GM11168 (cell line): Measurements from ENCODE around the gene OOSP4B.
"Not testable (repeated sequence)": the region's sequence is repeated elsewhere in the genome, so short reads cannot be mapped to it uniquely, and the experiment has no call there.

Experiments
- in situ Hi-C: fragments of 300-500 bp; cut with MboI; formaldehyde crosslinking; loops from one replicate; pipeline ENCODE4 v1.12.0; 2022; ENCODE audit warnings: low sequenced_read_pairs; ENCODE audit not compliant: unreplicated experiment

The OOSP4B gene

DNA sequence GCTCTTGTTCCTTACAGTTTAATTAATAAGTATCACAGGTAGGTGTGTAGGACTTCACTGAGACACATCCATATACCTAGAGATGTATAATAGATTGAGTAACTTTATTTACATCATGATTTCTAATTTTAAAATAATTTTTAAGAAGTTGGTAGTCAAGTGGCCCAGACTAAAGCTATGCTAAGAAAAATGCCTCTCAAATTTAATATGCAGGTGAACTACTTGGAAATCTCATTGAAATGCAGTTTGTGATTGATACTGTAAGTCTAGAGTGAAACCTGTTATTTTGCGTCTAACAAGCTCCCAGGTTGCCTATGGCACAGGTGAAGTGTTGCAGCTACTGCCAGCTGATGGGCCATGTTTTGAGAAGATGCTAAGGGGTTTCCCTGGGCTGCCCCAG lies at the start of gene OOSP4B:
Gene OOSP4B (plus strand): TSS at position 301 of the 400 bp plus-strand sequence.
- in situ Hi-C loops, result no loop called here

DNA sequence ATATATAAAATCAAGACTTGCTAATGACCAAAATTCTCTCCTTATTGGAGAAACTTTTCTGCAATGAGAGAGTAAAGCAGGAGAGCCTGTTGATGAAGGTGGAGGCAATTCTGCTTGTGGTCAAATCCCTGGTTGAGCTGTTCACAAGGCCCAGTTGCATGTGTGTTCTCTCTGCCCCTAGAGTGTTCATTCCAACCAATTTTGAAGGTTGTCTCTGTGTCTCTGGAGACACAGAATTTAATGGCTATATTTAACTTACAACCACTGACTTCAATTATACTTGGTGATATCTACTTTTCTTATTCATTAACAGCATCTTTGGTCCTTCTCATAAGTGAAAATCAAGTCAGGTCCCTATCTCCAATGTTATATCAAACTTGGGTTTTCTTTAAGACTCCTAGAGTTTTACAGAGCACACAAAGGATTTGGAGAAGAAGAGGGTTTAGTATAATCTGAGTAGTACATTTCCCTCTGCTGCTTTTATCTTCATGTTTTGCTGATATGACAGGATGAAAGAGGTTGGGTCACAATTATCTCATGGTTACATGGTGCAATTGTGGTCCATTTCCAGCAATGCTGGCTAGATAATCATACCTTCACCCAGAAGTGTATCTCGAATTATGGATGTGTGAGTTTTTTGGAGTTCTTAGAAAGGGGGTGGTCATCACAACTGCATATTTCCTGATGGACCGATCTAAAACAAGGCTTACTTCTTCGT lies 49.1 kb upstream of the OOSP4B start:
- in situ Hi-C loops, result no loop called here

DNA sequence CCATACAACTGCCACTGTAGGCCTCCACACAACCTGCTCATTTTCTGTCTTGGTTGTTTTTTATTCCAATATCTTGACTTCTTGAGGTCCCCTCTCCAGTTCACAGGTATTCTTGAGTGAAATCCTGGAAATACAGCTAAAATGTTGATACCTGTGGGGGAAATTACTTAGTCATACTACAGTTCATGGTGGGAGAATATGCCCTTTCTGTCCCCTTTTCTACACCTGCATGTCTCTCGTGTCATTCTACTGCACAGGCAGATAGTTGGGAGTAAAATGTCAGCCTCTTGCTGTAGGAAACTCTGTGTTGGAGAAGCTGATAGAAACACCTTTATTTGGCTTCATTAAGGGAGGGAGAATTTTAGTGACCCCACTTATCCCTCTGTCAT lies 48.6 kb upstream of the OOSP4B start:
- in situ Hi-C loops, result no loop called here

DNA sequence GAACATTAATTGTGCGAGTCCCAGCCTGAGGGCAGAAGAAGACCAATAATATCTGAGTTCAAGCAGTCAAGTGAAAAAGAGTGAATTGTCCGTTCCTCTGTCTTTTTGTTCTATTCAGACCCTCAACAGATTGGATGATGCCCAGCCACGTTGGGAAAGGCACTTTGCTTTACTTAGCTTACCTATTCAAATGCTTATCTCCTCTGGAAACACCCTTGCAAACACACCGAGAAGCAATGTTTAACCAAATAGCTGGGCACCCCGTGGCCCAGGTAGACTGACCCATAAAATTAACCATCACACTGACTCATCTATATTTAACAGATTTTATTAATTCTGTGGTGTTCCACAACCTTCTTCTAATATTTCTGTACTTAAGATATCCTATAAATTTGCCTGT lies 43.9 kb upstream of the OOSP4B start:
- in situ Hi-C loops, result no loop called here

DNA sequence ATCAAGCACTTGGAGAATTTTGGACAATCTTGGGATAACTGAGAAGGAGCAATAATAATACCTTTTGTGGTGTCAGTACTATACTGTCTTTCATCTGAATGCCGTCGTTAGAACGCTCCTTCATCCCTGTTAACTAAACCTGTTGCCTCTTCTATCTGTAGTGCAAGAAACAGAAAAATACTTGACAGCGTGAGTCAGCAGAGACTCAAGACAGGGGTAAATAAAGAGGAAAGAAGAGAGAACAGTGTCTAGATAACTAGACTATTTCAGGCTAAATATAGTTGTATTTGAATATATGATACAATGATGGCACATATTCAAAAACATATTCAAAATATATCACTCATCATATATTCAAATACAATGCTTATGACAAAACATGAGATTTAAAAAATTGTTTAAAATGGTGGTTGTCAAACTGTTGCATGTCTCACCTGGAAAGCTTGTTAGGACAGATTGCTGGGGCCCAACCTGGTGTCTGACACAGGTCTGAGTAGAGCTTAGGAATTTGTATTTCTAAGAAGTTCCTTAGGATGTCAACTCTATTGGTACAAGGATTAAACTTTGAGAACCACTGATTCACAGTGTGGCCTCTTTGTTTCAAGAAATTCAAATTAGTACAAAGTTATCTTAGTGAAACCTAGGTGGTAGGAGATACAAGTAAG lies 35.7 kb upstream of the OOSP4B start:
- in situ Hi-C loops, result no loop called here

DNA sequence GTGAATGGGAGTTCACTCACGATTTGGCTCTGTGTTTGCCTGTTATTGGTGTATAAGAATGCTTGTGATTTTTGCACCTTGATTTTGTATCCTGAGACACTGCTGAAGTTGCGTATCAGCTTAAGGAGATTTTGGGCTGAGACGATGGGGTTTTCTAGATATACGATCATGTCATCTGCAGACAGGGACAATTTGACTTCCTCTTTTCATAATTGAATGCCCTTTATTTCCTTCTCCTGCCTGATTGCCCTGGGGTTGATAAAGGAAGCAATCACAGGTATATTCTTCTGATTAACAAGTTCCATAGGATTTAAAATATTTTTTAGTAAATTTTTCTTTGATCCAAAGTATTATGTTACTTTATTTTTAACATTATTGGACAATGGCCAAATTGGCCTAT lies 34.9 kb upstream of the OOSP4B start:
- in situ Hi-C loops, result not testable (repeated sequence)

DNA sequence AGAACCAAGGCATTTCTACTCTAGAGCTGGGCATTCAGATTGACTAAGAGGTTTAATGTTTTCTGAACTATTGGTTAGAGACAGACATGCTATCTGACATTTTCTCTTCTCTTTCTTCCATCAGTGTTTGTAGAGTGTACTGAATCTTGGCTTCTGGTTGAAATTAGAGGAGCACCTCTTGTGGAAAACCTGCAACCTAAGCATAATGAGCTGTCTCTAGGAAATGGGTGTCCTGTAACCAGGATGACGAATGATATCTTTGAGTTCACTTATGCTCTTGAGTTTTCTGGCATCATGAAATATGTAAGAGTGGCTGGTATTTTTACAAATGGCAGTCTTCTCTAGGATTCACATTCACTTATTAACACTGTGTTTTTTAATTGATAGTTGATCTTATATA lies 33.8 kb upstream of the OOSP4B start:
- in situ Hi-C loops, result no loop called here

DNA sequence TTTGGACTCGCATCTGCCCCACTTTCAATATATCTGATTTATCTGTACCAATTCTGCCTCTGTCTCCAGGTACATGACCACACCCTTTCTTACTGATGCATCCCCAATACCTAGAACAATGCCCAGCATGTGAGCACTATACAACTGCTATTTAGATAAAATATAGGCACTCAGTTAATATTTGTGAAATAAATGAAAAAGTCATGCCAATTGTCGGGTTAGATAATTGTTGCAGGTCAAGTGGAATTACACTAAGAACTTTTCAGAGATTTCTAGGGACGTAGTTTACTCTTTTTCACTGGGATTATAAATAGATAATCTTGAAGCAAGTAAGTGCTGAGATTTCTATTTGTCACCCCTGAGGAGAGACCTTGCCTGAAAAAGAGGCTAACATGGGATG lies 32.6 kb upstream of the OOSP4B start:
- in situ Hi-C loops, result no loop called here

DNA sequence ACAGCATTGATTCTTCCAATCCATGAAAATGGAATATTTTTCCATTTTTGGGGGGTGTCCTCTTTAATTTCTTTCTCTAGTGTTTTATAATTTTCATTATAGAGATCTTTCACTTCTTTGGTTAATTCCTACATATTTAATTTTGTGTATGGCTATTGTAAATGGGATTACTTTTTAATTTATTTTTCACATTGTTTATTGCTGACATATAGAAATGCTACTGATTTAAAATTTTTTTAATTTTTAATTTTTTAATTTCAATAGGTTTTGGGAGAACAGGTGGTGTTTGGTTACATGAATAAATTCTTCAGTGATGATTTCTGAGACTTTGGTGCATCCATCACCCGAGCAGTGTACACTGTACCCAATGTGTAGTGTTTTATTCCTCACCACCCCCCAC lies 26.6 kb upstream of the OOSP4B start:
- in situ Hi-C loops, result no loop called here

DNA sequence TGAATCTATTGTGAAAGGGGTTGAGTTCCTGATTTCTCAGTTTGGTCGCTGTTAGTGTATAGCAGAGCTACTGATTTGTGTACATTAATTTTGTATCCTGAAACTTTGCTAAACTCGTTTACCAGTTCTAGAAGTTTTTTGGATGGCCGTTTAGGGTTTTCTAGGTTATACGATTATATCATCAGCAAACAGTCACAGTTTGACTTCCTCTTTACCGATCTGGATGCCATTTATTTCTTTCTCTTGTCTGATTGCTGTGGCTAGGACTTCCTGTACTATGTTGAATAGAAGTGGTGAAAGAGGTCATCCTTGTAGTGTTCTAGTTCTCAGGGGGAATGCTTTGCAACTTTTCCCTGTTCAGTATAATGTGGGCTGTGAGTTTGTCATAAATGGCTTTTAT lies 24.6 kb upstream of the OOSP4B start:
- in situ Hi-C loops, result no loop called here

DNA sequence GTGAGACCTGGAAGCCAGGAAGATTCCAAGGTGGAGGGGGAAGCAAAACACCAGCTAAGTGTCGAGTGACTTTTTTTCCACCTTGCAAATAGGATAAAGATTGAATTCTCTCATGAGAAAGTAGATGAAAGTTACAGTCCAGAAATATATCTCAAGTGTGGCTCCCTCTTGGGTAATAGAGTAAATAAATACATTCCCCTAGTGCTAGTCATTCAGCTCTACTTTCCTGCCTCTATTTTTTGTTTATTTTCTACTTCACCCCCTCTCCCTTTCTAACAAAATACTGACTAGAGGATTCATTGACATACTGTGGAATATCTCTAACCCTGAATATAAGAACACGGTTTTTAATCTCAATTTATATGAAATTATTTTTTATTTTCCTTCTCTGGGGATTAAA lies 19.2 kb upstream of the OOSP4B start:
- in situ Hi-C loops, result no loop called here

DNA sequence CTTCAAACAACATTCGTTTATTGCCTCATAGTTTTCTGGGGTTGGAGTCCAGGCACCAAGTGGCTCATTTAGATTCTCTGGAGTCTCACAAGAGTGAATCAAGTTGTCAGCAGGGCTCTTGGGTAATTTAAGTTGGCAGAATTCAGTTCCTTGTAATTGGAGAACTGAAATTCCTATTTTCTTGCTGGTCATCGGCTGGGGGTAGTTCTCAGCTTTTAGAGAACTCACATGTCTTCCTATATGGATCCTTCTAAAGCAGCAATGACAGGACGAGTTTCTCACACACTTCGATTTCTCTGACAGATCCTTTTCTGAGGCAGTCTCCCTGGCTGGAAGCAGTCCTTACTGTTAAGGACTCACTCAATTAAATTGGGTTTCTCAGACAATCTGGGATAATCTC lies 17.3 kb upstream of the OOSP4B start:
- in situ Hi-C loops, result no loop called here

DNA sequence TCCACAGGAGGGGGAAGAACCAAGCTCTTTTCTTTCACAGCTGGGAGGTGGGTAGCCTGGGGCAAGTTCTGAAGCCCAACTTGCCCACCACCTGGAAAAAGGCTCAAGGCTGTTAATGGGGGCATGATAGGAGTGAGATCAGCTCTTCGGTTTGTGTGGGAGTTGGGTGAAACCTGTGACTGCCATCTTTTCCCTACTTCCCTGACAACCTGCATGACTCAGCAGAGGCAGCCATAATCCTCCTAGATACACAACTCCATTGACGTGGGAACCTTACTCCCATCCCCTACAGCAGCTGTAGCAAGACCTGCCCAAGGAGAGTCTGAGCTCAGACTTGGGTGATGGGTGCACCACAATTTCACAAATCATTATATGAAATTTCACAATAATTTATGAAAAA lies 13.3 kb upstream of the OOSP4B start:
- in situ Hi-C loops, result no loop called here

DNA sequence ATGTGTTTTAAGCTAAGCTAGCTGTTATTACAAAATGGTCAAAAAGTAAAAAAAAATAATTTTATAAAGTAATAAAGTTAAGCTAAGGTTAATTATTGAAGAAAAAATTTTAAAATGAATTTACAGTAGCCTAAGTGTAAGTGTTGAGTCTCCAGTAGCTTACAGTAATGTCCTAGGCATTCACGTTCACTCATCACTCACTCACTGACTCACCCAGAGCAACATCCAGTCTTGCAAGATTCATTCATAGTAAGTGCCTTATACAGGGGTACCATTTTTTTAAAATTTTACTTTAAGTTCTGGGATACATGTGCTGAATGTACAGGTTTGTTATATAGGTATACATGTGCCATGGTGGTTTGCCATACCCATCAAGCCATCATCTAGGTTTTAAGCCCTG lies 11.6 kb upstream of the OOSP4B start:
- in situ Hi-C loops, result no loop called here

DNA sequence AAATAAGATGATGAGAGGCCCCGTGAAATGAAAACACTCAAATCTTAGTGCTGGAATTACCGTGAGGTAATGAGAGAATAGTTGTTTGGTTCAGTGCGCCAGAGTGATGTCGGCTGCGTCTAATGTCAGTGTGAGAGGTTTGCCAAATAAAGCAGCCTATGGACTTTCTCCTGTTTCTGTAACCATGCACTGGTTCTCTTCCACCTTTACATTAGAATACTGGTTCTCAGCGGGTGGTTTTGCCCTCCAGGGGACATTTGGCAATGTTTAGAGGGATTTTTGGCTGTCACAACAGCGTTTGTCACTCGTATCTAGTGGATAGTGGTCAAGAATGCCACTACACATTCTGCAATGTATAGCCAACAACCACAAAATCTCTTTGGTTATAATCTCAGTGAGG lies 1.1 kb downstream of the OOSP4B start:
- in situ Hi-C loops, result no loop called here

DNA sequence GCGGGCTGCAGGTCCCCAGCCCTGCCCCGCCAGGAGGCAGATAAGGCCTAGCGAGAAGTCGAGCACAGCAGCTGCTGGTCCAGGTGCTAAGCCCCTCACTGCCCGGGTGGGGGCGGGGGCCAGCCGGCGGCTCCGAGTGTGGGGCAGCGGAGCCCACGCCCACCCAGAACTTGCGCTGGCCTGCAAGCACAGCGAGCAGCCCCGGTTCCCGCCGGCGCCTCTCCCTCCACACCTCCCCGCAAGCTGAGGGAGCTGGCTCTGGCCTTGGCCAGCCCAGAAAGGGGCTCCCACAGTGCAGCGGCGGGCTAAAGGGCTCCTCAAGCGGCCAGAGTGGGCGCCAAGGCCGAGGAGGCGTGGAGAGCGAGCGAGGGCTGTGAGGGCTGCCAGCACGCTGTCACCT lies 3.4 kb downstream of the OOSP4B start:
- in situ Hi-C loops, result not testable (repeated sequence)

DNA sequence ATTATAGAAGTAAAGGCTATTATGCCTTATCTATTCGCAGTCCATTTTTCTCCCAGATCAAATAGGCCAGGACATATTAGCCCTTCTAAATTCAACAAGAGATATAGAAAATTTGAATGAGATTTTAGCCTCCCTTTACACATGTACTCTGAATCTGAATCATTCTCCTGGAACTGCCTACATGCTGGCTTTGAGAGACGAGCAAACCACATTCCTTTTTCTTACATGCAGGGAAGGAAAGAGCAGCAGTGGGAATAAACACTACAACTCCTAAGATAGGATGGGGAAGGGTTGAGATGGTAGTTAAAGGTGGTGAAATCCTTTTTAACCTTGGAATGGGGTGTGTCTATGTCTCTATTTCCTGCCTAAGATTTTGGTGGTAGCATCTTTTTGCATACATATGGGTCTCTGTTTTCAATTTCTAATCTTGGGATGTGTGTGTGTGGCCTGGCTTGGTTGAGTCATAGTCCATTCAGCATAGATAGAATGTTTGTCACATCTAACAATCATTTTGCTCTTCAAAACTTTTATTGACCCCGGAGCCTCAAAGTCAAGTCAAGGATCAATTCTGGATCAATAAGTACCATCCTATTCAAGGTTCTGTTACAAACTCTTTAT lies 12.1 kb downstream of the OOSP4B start:
- in situ Hi-C loops, result no loop called here

DNA sequence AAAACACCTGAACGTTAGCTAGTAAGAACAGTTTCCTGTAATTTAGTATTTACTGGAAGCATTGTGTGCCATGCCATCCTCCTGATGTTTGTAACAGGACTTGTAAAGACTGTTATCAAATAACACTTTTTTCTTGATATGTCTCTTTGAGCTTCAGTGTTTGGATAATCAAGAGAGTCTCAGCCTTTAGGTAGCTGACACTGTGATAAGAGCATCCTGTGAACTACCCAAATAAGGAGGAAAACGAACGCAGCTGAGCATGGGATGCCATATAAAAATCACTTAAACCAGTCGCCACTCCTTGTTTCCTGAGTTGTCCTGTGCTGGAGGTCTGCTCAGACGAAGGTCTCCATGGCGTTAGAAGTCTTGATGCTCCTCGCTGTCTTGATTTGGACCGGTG lies 23.1 kb downstream of the OOSP4B start, which contains the start of gene OOSP2:
Gene OOSP2 (plus strand): TSS at position 301 of the 400 bp plus-strand sequence. CDS start 51 bp downstream, at position 352.
- in situ Hi-C loops, result no loop called here

DNA sequence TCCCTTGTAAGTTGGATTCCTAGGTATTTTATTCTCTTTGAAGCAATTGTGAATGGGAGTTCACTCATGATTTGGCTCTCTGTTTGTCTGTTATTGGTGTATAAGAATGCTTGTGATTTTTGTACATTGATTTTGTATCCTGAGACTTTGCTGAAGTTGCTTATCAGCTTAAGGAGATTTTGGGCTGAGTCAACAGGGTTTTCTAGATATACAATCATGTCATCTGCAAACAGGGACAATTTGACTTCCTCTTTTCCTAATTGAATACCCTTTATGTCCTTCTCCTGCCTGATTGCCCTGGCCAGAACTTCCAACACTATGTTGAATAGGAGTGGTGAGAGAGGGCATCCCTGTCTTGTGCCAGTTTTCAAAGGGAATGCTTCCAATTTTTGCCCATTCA lies 33.4 kb downstream of the OOSP4B start:
- in situ Hi-C loops, result not testable (repeated sequence)

DNA sequence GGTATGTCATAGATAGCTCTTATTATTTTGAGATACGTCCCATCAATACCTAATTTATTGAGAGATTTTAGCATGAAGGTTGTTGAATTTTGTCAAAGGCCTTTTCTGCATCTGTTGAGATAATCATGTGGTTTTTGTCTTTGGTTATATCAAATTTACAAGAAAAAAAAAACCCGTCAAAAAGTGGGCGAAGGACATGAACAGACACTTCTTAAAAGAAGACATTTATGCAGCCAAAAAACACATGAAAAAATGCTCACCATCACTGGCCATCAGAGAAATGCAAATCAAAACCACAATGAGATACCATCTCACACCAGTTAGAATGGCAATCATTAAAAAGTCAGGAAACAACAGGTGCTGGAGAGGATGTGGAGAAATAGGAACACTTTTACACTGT lies 33.9 kb downstream of the OOSP4B start:
- in situ Hi-C loops, result not testable (repeated sequence)

DNA sequence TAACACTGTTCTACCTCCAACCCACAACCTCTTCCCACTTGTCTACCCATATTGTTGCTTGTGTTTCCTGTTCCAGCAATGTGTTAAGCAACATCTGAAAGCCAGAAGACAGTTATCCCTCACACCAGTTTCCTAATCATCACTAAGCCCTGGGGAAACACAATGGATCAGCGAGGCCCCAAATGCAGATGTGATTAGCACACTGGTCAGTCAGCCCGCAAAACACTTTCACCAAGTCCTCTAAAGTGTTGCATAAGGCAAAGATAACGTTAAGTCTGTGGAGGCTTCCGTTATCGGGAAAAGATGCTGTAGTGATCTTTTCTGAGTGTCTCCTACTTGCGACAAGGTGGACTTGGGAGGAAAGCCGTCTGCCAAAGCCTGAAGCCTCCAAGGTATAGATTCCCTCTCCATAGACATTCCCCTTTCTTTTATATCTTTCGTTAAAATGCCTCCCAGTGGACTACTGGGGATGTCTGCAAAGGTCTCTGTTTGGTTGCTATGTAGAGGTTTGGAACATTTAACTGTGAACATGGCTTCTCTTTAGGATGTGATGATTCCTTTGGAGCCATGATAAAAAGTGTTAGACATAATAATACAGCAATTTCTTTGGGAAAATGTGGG lies 39.5 kb downstream of the OOSP4B start, which contains the start of gene MS4A3:
Gene MS4A3 (plus strand): TSS at position 317 of the 621 bp plus-strand sequence. CDS start 4,496 bp downstream, outside the sequence.
- in situ Hi-C loops, result no loop called here
